DND-41 (cell line): ENCODE data around the gene SNX1.
A peak's percentile ranks its signal among the peaks of the same experiment; 100 is the strongest.

Source experiments
- ATAC-seq: fragments of 200-7000 bp; cut with Tn5 transposase; 3 replicates; pipeline ENCODE4 v1.9.1; 2021; ENCODE audit warnings: low read depth; ENCODE audit not compliant: insufficient read depth
- DNase-seq: peaks from one replicate; pipeline ENCODE4 v3.0.0-alpha.2; 2020
- H2AFZ ChIP-seq: 2 replicates; pipeline ENCODE4 v1.6.0; 2012; ENCODE audit warnings: low read depth, low read length
- H3K27ac ChIP-seq: 2 replicates; pipeline ENCODE4 v1.5.1; 2012; ENCODE audit warnings: low read length, inconsistent platforms
- H3K27me3 ChIP-seq: fragments of 200-600 bp; sonication (generic); 2 replicates; pipeline ENCODE4 v1.6.0; 2012; ENCODE audit warnings: low read length, mild to moderate bottlenecking, inconsistent platforms; ENCODE audit not compliant: insufficient read depth, poor library complexity
- H3K36me3 ChIP-seq: 2 replicates; pipeline ENCODE4 v1.5.1; 2012; ENCODE audit warnings: low read length, inconsistent platforms; ENCODE audit not compliant: insufficient read depth
- H3K4me1 ChIP-seq: 2 replicates; pipeline ENCODE4 v1.5.1; 2012; ENCODE audit warnings: mild to moderate bottlenecking, low read length; ENCODE audit not compliant: insufficient read depth
- H3K4me2 ChIP-seq: 2 replicates; pipeline ENCODE4 v1.6.0; 2012; ENCODE audit warnings: mild to moderate bottlenecking, moderate library complexity, low read length, inconsistent platforms; ENCODE audit not compliant: insufficient read depth
- H3K4me3 ChIP-seq, 2 experiments: fragments of 200-600 bp in 1 of 2; shearing (Covaris generic) in 1 of 2; 2 replicates each; pipeline ENCODE4 v1.5.1; 2012 to 2016; ENCODE audit warnings: inconsistent platforms in 2 of 2, low read length in 2 of 2, mild to moderate bottlenecking in 2 of 2, low read depth in 1 of 2, moderate library complexity in 1 of 2
- H3K79me2 ChIP-seq: 2 replicates; pipeline ENCODE4 v1.6.0; 2012; ENCODE audit warnings: low read length, inconsistent platforms; ENCODE audit not compliant: insufficient read depth
- H3K9ac ChIP-seq: 2 replicates; pipeline ENCODE4 v1.6.0; 2012; ENCODE audit warnings: low read depth, mild to moderate bottlenecking, inconsistent platforms, low read length, moderate library complexity
- H3K9me3 ChIP-seq: 2 replicates; pipeline ENCODE4 v1.5.1; 2012; ENCODE audit warnings: low read length, moderate library complexity, mild to moderate bottlenecking, inconsistent platforms; ENCODE audit not compliant: insufficient read depth, severe bottlenecking
- H4K20me1 ChIP-seq: 2 replicates; pipeline ENCODE4 v1.6.0; 2012; ENCODE audit warnings: low read length; ENCODE audit not compliant: insufficient read depth
- CTCF ChIP-seq: IDR thresholded peaks from 2 replicates; pipeline ENCODE4 v1.5.1; 2012; ENCODE audit warnings: borderline replicate concordance, low read length, moderate library complexity, mild to moderate bottlenecking; ENCODE audit not compliant: poor library complexity, severe bottlenecking; ENCODE audit errors: extremely low read depth
- EZH2 ChIP-seq: IDR thresholded peaks from 3 replicates; pipeline ENCODE4 v1.6.1; 2012; ENCODE audit warnings: borderline replicate concordance, low read depth, mild to moderate bottlenecking, moderate library complexity, low read length, inconsistent platforms; ENCODE audit not compliant: severe bottlenecking

SNX1 gene

GRCh38 chr15:64152507-64153387, 57.0 kb downstream of the SNX1 start:
- H3K4me3 ChIP-seq = no peak overlapping the region
- no peaks in the 10 kb centered on the region for H3K27me3 ChIP-seq
- H3K4me1 ChIP-seq = peaks cover 11% of the 10 kb centered on the region
- DNase-seq = no peak
- peaks cover 8% of the 10 kb centered on the region; the same call in 1 of the 2 replicates for H4K20me1 ChIP-seq
- no peak overlapping the region; the same call in 1 of the 2 replicates for H3K27ac ChIP-seq
- H2AFZ ChIP-seq = peak overlapping the region; percentile 67; the same call in 1 of the 2 replicates
- no peaks in the 10 kb centered on the region for H3K79me2 ChIP-seq
- H3K9me3 ChIP-seq = no peaks in the 10 kb centered on the region
- H3K9ac ChIP-seq = no peak overlapping the region
- ATAC-seq = no peak
- TF ChIP-seq CTCF = no peak
- no peak for TF ChIP-seq EZH2
- H3K4me2 ChIP-seq = peak overlapping the region; percentile 57
- peaks cover 36% of the 10 kb centered on the region for H3K36me3 ChIP-seq

- Histone ChIP-seq H2AFZ (peak overlapping the region; percentile 67), H3K36me3 (peaks cover 46% of the 10 kb centered on the region), H4K20me1 (peaks cover 13% of the 10 kb centered on the region; the same call in 1 of the 2 replicates), H3K4me2 (peak overlapping the region; percentile 57), H3K79me2 (peaks cover under 1% of the 10 kb centered on the region; the same call in 1 of the 2 replicates), H3K4me1 (peaks cover 15% of the 10 kb centered on the region), H3K9ac (peak overlapping the region; percentile 33; the same call in 1 of the 2 replicates), H3K27me3 (no peaks in the 10 kb centered on the region), H3K27ac (0 out of 2 replicates have a peak overlapping the region, but pooled peaks have one; percentile 30), H3K4me3 (peak overlapping the region in 1 of 2 experiments; percentile 36; a peak in 1 of 4 replicates), H3K9me3 (no peaks in the 10 kb centered on the region)
- DNase-seq (peak; percentile 88), ATAC-seq (peak; percentile 96)
- TF ChIP-seq EZH2 (no peak), CTCF (peak; percentile 96)
Observed at GRCh38 chr15:64153480-64154367, 57.9 kb downstream of the SNX1 start.

- TF ChIP-seq EZH2 (no peak), CTCF (no peak)
- peaks cover 35% of the 10 kb centered on the region for H3K4me1 ChIP-seq
- H3K9ac ChIP-seq = no peak overlapping the region
- H3K79me2 ChIP-seq = peaks cover 13% of the 10 kb centered on the region; the same call in 1 of the 2 replicates
- H3K36me3 ChIP-seq = peaks cover 61% of the 10 kb centered on the region
- H3K4me2 ChIP-seq = no peak overlapping the region
- H4K20me1 ChIP-seq = peaks cover 14% of the 10 kb centered on the region; the same call in 1 of the 2 replicates
- no peak overlapping the region for H2AFZ ChIP-seq
- DNase-seq (no peak), ATAC-seq (no peak)
- H3K27ac ChIP-seq = no peak overlapping the region
- no peak overlapping the region for H3K4me3 ChIP-seq
- no peaks in the 10 kb centered on the region for H3K9me3 ChIP-seq
- H3K27me3 ChIP-seq = no peaks in the 10 kb centered on the region
Observed at GRCh38 chr15:64155802-64156651, 60.2 kb downstream of the SNX1 start.
